Measurements from ENCODE around the gene GRWD1.

- no peak for TF ChIP-seq POLR2AphosphoS5 (IDR thresholded peaks at IDR 0.05)
- TF ChIP-seq CTCF (IDR thresholded peaks at IDR 0.05): no peak
- no peak for TF ChIP-seq EP300 (IDR thresholded peaks at IDR 0.05)
These were observed 12.2 kb downstream of the GRWD1 start for GRCh38 chr19:48458016-48458415.
